ENCODE data around the gene NANP.

GRCh38 chr20:25563876-25564275 is 59.9 kb downstream of the NANP start:
- TF ChIP-seq POLR2AphosphoS5 (IDR thresholded peaks at IDR 0.05) (no peak), CTCF (IDR thresholded peaks at IDR 0.05) (no peak)
